Measurements from ENCODE around the gene KIF9.
"Not testable (repeated sequence)": the region's sequence is repeated elsewhere in the genome, so short reads cannot be mapped to it uniquely, and the experiment has no call there.

KIF9 gene, protein sequence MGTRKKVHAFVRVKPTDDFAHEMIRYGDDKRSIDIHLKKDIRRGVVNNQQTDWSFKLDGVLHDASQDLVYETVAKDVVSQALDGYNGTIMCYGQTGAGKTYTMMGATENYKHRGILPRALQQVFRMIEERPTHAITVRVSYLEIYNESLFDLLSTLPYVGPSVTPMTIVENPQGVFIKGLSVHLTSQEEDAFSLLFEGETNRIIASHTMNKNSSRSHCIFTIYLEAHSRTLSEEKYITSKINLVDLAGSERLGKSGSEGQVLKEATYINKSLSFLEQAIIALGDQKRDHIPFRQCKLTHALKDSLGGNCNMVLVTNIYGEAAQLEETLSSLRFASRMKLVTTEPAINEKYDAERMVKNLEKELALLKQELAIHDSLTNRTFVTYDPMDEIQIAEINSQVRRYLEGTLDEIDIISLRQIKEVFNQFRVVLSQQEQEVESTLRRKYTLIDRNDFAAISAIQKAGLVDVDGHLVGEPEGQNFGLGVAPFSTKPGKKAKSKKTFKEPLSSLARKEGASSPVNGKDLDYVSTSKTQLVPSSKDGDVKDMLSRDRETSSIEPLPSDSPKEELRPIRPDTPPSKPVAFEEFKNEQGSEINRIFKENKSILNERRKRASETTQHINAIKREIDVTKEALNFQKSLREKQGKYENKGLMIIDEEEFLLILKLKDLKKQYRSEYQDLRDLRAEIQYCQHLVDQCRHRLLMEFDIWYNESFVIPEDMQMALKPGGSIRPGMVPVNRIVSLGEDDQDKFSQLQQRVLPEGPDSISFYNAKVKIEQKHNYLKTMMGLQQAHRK

DNA sequence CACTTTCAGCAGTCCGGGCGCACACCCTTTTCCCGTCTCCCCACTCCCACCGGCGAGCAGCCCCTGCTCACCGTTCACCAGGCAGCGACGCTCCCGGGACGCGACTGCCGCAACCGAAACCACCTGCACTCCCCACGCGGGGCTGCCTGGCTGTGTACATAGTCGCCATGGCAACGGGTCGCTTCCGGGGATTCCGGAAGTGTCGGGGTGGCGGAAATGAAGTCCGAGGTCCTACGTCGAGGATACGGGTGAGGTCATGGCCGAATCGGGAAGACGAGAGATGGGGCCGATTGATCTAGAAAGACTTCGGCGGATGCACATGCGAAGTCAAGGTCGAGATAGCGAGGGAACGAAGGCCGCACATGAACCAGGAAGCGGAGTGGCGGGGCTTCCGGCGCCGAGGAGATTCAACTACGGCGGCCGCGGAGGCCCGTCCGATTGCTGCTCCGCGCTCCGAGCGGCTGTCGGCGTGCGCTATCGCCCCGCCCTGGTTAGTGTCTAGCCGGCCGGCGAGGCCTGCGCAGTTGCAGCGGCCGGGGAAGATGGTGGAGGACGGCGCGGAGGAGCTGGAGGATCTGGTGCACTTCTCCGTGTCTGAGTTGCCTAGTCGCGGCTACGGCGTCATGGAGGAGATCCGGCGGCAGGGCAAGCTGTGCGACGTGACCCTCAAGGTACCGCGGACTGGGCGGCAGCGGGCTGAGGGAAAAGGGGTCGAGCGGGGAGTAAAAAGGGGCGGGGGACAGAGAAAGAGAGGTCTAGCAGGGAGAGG is at the start of gene KIF9, which contains the start of gene KLHL18:
Gene KIF9 (minus strand): TSS at position 376 of the 769 bp plus-strand sequence. CDS start 5,425 bp downstream, outside the sequence.
Gene KLHL18 (plus strand): TSS at position 521 of the 769 bp plus-strand sequence. CDS start 22 bp downstream, at position 543.
- peak; percentile 97 for DNase-seq

DNA sequence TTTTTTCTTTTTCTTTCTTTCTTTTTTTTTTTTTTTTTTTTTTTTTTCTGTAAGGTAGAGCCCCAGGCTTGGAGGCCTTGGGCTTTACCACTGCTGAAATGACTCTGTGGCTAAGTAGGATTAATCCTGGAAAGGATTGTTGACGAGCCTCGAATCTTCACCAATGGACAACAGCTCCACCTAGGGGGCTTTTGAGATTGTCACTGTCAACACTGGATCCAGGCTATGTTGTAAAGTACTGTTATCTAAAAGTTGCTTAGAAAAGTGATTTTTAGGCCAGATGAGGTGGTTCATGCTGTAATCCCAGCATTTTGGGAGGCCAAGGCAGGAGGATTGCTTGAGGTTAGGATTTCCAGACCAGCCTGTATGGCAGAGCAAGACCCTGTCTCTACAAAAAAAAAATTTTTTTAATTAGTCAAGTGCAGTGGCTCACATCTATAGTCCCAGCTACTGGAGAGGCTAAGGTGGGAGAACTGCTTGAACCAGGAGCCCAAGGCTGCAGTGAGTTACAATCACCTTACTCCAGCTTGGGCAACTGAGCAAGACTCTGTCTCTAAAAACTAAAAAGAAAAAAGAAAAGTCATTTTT is 41.8 kb upstream of the KIF9 start:
- DNase-seq: peak; percentile 66

DNA sequence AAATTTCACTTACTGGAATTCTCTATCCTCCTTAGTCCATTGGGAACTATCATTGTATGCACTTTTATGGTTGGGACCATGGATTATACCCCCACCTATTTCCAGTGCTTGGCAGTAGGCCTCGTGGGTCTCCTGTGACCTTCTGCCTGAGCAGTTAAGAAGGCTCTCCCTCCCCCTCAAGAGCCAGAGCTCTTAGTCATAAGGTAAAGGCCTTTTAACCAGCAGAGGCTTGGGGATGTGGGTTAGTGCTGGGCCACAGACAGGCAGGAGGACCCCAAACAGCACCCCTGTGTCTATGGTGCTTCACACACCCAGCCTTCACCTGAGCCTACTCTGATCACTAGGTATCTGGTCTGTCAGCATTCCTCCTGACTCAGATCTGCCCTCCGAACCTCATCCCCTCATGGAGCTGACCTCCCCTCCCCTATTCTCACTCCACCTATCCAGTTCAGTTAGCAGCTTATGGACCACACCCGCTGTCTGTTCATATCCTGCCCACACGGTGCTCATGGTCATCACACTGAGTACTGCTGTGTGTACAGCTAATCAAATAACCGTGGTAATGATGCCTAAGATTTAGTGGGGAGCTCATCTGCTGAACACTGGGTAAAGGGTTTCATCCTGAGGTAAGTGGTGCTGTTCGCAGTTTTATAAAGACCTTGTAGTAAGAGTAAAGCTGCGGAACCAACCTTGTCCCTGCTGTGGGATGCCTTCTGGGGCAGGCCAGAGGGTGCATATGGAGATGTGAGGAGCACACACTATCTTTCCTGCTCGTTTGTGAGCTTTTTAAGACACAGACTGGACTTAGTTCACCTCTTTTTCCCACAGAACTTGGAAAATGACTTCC is 41.1 kb upstream of the KIF9 start:
- no peak for DNase-seq

DNA sequence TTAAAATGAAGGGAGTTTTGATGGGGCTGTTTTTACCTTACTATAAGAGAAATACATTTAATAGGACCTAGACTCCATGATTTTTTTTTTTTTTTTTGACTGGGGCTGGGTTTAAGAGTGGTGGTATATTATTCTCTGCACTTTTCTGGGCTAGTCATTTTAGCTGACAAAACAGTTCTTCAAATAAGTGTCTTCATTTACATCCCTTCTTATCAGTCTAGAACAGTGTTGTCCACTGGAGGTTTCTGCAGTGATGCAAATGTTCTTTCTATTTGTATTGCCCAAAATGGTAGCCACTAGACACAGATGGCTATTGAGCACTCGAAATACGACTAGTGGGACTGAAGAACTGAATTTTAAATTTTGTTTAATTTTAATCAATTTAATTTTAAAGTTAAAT is 37.4 kb upstream of the KIF9 start:
- no peak for DNase-seq

DNA sequence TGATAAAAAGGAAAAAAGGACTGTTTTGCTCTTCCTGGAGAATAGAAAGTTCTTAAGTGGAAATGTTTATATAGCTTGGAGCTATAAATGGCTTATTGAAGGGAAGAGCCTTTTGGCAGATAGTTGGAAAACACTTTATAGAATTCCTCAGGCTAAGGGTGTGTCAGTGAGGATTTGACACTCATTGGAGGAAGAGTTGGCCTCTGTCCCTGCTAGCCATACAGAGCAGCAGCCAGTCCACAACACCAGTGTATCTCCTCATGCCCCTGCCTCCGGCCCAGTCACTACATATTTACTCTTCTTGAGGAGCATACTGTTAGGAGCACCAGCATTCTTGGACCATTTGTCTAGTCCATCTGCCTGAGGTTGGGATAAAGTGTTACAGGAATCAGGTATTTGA is 36.3 kb upstream of the KIF9 start:
- no peak for DNase-seq

DNA sequence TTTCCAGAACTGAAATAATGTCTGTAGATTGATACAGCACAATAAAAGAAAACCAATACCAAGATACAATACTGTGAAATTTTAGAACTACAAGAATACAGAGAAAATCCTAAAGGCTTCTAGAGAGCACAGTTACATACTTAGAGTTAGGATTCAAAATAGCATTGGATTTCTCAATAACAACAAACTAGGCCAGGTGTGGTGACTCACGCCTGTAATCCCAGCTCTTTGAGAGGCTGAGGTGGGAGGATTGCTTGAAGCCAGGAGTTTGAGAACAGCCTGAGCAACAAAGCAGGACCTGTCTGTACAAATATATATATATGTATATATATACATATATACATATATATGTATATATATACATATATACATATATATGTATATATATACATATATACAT is 33.6 kb upstream of the KIF9 start:
- not testable (repeated sequence) for DNase-seq

DNA sequence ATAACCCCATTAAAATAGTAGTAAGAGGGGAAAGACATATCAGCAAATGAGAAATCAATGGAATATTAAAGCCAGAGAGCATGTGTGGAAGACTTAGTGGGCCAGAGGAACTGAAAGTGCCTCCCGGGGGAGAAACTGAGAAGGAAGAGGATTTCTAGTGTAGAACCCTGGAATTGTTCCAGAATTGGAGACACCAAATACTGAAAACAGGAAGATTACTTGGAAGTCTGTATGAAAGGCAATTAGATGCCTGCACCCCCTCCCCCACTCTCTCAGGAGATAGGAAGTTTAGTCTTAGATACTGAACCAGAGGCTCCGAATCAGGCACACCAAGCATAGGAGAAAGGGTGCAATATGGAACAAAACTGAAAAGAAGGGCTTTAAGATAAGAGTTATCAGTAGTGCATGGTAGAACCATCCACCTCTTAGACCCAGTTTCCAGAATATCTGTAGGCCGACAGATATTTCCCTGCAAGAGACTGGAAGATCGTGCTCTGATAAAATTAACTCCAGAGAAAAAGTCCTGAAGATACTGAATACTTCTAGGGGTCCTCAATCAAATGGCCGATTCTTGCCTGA is 32.6 kb upstream of the KIF9 start:
- DNase-seq: no peak

DNA sequence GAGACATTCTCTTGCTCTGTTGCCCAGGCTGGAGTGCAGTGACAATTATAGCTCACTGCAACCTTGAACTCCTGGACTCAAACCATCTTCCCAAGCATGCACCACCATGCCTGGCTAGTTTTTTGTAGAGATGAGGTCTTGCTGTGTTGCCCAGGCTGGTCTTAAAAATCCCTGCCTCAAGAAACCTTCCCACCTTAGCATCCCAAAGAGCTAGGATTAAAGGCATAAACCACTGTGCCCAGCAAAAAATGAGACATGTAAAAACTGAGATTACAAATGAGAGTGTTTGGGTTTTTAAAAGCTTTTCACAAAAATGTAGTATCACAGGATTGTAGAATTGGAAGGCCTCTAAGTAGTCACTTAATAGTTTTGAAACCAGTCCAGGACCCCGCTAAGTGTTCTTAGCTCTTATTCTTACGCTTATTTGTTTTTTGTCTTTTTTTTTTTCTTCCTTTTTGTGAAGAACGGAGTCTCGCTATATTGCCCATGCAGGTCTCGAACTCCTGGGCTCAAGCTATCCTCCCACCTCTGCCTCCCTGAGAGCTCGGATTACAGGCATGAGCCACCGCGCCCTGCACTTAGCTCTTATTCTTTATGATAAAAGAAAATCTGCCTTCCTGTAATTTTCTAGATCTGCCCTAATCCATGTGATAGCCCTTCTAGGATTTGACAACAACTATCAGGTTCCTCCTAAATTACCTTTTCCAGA is 31.6 kb upstream of the KIF9 start:
- no peak for DNase-seq

DNA sequence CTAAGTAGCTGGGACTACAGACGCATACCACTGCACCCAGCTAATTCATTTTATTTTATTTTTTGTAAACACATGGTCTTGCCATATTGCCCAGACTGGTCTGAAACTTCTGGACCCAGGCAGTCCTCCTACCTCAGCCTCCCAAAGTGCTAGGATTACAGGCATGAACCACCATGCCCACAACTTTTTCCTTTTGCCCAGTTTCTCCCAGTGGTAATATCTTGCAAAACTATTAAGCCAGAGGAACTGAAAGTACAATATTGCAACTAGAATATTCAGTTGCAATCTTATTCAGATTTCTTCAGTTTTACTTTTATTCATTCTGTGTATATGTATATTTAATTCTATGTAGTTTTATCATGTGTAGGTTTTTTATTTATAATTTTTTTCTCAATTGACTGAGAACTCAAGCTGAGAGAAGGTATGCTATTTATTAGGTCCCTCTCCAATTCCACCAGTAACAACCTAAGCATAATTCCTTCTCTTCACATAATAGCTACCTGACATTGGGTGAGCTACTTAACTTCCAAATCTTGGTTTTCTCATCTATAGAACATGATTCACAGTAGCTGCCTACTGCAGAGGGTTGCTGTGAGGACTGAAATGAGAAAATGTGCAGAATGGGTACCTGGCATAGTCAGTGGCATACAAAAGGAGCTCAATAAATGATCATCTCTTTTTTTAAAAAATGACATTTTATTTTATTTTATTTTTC is 30.9 kb upstream of the KIF9 start:
- DNase-seq: no peak

DNA sequence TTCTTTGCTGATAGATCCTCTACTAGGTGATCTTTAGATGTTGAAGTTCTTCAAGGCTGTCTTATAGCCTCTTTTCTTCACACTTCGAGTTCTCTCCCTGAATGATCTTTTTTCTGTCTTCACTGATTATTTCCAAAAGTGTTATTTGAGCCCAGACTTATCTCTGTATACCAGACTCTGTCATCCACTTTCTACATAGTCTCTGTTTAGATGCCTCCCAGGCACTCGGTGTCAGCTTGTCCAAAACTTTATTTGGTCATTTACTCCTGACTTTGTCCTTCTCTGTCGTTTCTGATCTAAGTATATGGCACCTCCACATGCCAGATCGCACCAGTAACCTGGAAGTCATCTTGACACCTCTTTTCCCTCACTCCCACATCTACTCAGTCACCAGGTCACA is 27.8 kb upstream of the KIF9 start:
- DNase-seq: no peak

DNA sequence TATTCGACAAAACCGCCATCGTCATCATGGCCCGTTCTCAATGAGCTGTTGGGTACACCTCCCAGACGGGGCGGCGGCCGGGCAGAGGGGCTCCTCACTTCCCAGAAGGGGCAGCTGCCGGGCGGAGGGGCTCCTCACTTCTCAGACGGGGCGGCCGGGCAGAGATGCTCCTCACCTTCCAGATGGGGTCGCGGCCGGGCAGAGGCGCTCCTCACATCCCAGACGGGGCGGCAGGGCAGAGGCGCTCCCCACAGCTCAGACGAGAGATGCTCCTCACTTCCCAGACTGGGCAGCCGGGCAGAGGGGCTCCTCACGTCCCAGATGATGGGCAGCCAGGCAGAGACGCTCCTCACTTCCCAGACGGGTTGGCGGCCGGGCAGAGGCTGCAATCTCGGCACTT is 26.6 kb upstream of the KIF9 start:
- DNase-seq: not testable (repeated sequence)

DNA sequence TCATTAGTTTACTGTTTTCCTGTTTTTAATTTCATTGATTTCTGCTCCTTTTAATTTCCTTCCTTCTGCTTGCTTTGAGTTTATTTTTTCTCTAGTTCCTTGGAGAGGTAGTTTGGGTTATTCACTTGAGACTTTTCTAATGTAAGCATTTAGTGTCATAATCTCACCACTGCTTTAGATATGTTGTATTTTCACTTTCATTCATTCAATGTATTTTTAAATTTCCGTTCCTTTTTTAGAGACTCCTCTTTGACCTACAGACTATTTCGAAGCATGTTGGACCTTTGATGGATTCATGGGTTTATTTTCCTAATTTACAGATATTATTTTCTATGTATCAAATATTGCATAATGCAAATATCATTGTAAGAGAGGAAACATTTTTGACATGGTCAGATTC is 23.4 kb upstream of the KIF9 start:
- no peak for DNase-seq

DNA sequence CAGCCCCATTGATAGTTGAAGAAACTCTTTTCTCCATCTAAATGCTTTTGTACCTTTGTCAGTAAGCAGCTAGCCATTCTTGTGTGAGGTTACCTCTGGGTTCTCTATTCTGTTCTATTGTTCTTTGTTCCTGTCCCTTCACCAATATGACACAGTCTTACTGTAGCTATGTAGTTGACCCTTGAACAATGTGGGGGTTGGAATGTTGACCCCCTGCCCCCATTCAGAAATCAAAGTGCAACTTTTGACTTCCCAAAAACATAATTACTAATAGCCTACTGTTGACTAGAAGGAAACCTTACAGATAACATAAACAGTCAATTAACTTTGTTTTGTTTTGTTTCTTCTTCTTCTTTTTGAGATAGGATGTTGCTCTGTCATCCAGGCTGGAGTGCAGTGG is 18.9 kb upstream of the KIF9 start:
- DNase-seq: no peak

DNA sequence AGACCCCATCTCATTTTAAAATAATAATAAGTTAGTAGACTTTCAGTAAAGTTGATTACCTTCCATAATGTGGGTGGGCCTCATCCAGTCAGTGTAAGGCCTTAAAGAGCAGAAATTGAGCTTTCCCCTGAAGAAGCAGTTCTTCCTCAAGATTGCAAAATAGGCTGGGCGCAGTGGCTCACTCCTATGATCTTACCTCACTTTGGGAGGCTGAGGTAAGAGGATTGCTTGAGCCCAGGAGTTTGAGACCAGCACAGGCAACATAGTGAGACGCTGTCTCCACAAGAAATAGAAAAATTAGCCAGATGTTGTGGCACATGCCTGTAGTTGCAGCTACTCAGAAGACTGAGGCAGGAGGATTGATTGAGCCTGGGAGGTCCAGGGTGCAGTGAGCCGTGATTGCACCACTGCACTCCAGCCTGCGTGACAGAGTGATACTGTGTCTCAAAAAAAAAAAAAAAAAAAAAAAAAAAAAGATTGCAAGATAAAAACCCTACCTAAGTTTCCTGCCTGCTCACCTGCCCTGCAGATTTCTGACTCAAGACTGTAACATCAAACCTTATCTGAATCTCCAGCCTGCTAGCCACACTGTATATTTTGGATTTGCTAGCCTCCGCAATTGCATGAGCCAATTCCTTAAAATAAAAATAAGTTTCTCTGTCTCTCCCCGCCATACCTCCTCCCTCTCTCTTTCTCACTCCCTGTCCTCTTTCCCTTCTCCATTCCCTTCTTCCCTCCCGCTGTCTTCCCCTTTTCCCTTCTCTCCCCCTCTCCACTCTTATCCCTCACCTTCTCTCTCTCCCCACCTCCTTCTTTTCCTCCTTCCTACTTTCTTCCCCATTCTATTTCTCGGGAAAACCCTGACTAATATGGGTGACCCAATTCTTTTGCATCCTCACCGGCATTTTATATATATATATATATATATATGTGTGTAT is 17.1 kb upstream of the KIF9 start:
- no peak for DNase-seq

DNA sequence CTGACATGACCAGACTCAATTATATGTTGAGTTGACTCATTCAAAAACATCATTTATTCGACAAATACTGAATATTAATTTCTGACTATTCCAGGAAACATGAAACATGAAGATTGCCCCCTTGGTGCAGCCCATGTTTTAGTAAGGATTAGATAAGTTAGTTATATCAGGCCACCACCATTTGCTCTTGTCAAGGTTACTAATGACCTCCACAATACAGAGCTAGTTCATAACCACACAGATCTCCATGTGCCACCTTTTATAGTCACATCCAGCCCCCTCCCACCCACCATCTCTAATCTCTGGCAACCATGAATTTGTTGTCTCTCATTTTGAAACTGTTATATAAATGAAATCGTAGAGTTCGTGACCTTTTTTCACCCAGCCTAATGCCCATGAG is 15.8 kb upstream of the KIF9 start:
- no peak for DNase-seq

DNA sequence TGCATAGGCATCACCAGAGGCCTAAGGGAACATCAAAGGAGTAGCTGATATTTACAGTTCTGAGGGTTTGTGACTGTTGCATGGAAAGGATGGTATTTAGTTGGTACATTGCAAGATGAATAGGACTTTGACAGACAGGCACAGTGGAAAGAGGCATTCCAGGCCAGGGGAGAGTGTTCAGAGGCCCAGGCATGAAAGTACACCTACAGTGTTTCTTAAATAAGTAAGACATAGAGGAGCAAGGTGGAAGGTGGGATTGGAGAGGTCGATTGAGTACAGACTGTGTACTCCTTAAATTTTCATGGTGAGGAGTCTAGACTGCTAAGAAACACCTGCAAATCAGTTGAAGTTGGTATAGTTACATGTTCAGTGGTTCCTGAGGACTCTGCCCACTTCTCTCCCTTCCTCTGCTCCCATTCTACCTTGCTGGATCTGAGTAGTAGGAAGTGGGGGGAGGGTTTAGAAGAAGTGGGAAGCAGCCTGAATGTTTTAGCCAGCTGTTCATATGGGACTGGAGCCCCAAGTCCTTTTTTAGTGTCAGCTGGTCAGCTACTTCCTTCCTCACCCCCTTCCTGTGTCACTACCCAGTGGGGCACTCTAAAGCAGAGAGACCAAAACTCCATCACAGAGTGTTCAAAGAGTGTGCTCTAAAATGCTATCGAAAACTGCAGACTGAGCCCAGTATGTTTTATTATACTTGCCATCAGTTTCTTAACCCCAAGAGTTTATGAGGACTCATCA is 14.1 kb upstream of the KIF9 start:
- DNase-seq: no peak

DNA sequence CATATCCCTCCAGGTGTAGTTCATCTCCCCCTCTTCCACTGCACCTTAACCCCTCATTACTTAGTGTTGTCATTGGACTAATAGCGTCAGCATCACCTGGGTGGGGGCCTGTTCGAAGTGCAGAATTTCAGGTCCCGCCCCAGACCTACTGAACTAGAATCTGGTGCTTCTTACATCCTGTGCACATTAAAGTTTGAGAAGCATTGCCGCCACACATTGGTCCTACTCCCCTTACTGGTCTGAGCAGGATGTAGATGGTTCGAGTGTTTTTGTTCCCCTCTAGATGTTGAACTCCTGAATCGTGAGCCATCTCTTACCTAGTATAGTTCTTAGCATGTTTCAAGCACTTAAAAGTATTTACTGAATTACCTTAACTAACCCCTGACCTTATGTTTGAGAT is 13.4 kb upstream of the KIF9 start:
- DNase-seq: no peak

DNA sequence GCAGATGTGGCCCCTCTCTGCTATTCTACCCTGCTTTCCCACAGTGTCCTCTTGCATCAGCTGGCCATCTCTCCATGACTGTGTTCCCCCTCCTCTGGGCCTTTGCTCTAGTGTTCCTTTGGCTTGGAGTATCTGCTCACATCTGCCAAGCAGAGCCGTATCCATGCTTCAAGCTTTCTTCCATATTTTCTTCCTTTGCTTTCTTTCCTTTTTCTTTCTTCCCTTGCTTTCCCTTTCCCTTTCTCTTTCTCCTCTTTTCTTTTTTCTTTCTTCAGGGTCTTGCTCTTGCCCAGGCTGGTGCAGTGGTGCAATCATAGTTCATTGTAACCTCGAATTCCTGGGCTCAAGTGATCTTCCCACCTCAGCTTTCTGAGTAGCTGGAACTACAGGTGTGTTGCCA is 12.7 kb upstream of the KIF9 start:
- no peak for DNase-seq

All from CD4-positive, alpha-beta T cell treated with Interleukin-17A for 4 hours (primary cell).